Stimulated activated CD8-positive, alpha-beta memory T cell treated with anti-CD3 and anti-CD28 coated beads, Interleukin-7, amount 100 ng/mL, for 48 hours (primary cell): ENCODE data around the gene STAT5A.

Experiments
- DNase-seq, 2 donors: peaks; one replicate each; pipeline ENCODE4 v3.0.0-alpha.2; 2020; ENCODE audit warnings: low read depth in 1 of 2; ENCODE audit errors: extremely low read depth in 1 of 2

Gene STAT5A

DNA sequence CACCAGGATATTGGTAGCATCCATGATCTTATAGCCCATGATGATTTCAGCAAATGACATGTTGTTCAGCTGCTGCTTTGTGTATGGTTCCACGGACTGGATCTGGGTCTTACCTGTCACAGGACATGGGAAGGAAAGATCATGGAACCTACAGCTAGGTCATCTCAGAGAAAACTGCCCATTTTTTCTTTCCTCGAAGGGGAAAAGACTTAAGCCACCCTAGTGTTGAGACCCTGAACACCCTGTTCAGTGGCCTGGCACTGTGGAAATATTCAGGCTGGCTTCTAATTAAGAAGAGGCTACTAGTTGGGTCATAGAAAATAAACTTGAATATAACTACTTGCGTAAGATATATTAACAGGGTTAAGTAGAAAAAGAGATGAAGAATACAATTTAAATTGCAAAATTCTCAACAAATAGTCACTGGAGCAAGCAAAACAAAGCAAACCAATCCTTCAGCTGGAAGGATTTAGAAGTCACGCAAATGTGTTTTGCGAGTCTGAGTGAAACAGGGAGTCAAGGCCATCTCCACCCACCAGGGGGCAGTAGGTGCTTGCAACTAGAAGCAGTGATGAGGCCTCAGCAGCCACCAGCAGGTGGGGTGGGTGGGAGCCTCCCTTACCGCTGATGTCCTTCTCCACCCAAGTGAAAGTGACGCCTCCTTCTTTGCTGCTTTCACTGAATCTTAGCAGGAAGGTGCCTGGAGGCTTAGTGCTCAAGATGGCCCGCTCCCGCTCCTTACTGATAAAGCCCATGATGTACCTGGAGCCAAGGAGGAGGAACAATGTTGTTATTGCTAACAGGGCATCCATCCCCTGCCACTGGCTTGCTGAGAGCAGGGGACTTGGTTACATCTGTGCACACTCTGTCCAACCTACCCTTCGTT is 34.3 kb downstream of the STAT5A start:
- DNase-seq, result peak; percentile 79 to 92

- no peak for DNase-seq
These were observed 35.0 kb downstream of the STAT5A start for GRCh38 chr17:42323268-42323773.

DNA sequence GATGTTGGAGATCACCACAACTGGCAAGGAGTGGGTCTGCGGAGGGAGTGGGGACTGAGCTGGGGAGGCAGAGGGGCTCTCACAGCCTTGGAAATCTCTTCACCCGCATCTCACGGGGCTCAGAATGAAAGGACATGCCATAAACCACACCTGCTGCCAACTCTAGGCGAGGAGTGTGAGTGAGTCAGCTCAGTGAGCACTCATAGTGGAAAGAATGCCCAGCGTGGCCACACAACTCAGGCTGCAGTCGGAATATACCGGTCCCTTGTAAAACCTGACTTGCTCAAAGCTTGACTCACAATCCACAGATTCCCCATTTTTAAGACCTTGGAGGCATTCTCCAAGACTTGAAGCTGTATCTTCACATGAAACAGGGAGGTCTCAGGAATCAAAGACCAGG is 36.7 kb downstream of the STAT5A start:
- DNase-seq, result no peak

DNA sequence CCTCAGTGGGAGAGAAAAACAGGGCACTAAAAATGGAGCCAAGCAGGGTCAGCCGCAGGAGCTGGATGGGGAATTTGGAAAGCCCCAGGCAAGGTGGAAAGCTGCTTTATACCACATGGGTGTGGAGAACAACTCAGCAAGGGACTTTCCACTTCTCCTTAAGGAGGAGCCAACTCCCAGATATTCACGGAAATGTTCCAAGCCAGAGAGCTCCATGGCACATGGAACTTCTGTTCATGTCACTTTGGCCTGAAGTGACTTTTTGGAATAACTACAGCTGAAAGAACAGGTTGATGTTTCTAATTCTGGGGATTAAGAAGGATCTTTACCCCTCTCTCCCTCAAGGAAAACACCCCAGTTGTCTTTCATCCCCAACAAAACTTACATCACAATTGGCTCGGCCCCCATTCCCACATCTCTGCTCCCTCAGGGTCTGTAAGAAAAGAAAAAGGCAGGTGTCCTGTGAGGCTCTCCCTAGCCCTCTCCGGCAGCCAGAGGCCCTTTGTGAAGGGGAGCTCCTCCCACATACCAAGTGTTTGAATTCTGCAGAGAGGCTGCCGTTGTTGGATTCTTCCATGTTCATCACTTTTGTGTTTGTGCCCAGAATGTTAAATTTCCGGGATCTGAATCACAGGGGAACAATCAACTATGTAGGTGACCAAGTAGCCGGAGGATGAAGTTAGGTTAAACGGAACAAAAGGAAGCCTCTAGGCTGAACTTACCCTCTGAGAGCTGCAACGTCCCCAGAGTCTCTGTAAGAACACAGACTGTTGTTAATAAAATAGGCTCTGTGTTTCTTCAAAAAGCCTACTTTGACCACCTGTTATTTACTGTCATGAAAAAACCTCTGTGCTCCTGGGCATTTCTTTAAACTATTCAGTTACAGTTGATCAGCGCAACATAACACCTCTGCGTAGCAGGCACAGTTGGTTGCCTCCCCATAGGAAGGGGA is 41.0 kb downstream of the STAT5A start:
- no peak for DNase-seq

DNA sequence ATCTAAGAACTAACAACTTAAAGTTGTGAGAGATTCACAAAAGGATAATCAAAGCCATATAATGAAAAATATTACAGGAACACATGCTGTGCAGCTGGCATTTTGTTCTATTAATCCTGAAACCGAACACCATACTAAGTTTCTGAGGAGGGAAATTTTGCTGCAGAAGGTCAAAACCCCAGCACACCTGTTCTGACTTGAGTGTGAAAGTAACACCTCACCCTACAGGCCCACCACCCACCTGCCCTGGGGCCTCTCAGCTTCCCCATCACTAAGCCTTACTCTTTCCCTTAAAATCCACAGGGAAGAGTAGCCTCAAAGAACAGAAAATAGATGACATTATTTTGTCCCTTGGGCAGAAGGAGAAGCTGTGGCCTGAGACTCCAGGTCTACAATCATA is 44.8 kb downstream of the STAT5A start:
- no peak for DNase-seq

DNA sequence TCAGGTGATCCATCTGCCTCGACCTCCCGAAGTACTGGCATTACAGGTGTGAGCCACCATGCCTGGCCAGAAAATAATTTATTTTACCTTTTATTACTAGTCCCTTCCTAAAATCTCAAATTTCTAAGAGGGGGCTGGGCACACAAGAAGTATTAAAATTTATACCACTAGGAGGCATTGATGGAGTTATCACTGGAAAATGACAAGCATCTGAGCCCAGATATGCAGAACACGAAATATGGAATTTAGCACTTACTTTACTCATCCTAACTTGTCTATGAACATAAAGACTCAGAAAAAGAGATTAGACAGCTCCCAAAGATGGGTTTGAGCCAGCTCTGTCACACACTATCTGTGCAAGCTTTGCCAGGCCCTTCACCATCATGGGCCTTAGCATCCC is 46.4 kb downstream of the STAT5A start:
- DNase-seq, result no peak

GRCh38 chr17:42337442-42337841 is 49.1 kb downstream of the STAT5A start:
- peak in 1 of 2 donors; percentile 86 for DNase-seq

- DNase-seq, result no peak
These were observed 50.2 kb downstream of the STAT5A start for GRCh38 chr17:42338427-42338985.

GRCh38 chr17:42339221-42339620 is 50.9 kb downstream of the STAT5A start:
- DNase-seq, result no peak

DNA sequence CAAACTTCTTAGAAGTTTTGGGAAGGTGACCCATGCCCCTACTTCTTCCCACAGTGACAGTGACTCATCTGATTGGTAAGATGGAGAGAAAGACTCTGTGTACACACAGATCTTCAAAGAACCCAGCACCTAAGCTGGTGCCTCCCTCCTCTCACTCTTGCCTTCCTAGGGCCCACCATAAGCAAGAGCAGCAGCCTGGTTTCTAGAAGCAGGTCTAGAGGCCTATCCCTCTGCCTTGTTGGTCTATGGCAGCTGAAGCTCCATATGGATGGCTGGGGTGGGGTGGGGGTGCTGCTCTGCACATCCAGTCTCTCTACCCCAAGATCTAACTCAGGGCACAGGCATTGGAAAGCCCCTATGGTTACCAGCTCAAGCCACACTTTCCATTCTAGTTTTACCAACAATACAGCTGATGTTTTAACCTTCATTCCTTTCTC is 52.4 kb downstream of the STAT5A start:
- DNase-seq, result peak in 1 of 2 donors; percentile 47

DNA sequence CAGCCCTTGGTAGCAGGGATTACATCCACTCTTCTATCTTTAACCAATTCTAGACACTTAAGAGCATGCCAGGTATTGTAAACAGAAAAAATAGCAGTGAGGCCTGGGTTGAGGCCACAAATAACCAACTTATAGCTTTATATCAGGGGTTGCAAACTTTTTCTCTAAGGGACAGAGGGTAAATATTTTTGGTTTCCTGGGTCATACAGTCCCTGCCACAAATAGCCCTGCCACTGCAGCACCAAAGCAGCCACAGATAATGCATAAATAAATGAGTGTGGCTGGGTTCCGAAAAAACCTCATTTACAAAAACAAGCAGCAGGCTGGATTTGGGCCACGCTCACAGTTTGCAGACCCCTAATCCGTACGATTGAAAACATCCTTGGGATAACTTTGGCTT is 53.3 kb downstream of the STAT5A start:
- DNase-seq, result no peak

- peak in 1 of 2 donors; percentile 49 for DNase-seq
These were observed 54.1 kb downstream of the STAT5A start for GRCh38 chr17:42342242-42343008.

GRCh38 chr17:42345396-42346073 is 57.2 kb downstream of the STAT5A start:
- DNase-seq, result no peak

GRCh38 chr17:42346481-42346880 is 58.2 kb downstream of the STAT5A start:
- no peak for DNase-seq

DNA sequence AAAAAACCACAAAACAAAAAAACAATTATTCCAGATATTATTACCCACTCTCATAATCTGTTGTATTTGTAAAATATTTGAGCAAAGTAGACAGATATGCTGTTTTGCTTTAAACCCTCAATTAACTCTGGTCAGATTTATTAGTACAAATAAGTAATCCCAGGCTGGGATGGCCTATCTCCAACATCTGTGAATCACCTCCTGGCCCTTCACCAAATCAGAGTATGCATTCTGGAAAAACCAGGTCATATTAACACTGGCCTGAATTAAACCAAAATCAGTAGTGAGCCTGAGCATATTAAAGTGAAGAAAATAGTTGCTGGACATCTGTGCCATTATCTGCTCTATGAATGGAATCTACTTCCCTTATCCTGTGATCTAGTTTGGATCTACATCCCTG is 58.9 kb downstream of the STAT5A start:
- DNase-seq, result no peak

DNA sequence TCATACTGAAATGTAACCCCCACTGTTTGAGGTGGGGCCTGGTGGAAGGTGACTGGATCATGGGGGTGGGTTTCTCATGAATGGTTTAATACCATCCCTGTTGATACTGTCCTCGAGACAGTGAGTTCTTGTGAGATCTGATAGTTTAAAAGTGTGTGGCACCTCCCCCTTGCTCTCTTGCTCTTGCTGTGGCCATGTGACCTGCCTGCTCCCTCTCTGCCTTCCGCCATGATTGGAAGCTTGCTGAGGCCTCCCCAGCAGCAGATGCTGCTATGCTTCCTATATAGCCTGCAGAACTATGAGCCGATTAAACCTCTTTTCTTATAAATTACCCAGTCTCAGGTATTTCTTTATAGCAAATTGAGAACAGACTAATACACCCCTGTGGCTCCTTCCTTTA is 59.3 kb downstream of the STAT5A start:
- no peak for DNase-seq

GRCh38 chr17:42348104-42348503 is 59.8 kb downstream of the STAT5A start:
- no peak for DNase-seq

DNA sequence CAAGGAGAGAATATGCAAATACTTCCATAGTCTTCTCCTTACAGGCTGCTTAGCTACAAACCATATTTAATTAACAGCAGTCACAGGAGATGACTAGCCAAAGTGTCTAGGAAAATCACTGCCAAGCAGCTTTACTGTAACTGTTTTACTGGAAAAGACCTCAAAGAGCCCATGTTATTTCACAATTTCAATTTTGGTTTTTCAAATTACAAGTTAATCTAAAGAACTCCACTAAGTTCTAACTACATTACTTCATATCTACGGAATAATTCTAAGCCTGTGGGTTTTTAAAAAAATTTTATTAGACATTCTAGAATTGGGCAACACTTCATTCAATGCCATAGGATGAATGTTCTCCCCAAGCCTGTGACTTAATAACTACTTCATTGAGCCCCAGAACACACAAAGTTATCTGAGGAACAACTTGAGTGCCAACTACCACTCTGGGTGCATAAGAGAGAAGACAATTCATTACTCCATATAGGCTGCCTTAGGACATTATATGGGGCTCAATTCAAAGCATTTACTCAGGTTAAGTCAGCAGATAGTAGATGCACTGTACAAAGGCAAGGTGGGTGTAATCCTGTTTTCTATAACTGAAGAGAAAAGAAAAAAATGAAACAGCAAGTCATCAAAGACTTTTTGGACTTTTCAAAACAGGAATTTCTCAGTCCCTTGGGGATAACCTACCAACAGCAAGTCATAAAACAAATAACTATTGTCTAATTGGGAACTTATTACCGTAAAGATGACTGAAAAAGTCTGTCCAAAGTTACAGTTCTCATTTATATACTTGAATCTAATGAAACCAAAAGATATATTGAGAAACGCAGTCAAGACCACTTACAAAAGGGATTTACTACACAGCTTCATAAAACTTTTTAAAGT is 66.9 kb downstream of the STAT5A start:
- no peak for DNase-seq

DNA sequence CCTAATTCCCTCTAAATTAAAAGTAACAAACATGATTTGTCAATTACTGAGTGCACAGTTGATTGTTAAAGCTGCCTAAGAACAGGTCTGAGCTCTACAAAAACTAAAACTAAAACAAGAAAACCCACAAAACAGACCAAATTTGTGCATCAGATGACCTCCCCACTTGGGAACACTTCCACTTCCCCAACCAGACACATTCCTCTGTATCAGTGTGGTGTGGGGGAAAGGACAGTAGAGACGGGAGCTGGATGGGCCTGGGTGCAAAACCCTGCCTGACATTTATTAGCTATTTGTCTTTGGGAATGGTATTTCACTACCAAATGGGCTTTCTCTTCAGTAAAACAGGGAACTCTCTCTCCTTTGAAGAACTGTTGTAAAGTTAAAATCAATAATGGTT is 70.1 kb downstream of the STAT5A start:
- DNase-seq, result no peak
